VCaP (cell line): ENCODE data around the gene IPO13.

Experiments
- H3K27ac ChIP-seq: fragments of 450-650 bp; 2 replicates; pipeline ENCODE4 v1.5.1; 2017
- TF ChIP-seq, protein P1 (sequence below): fragments of 450-650 bp; conservative IDR thresholded peaks from 2 replicates; pipeline ENCODE4 v1.5.1; 2017; ENCODE audit warnings: mild to moderate bottlenecking, moderate library complexity

IPO13 gene

DNA sequence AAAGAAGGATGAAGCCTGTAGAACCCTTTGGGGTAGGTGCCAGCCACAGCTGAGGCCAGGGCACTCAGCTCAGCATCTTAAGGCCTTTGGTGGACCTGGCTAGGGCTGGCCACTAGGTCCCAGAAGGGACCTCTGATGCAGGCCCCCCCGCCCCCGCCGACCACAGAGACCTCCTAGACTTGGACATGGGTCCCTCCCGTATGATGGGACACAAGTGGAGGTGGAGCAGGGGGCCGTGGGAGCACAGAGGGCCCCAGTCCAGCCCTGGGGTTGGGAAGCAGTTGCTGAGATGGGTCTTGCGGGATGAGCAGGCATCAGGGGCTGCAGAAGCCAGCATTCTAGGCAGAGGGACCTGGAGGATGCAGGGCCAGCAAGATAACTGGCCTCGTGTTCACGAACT is 35.5 kb downstream of the IPO13 start:
- no peak overlapping the region for H3K27ac ChIP-seq
- TF ChIP-seq, protein P1, sequence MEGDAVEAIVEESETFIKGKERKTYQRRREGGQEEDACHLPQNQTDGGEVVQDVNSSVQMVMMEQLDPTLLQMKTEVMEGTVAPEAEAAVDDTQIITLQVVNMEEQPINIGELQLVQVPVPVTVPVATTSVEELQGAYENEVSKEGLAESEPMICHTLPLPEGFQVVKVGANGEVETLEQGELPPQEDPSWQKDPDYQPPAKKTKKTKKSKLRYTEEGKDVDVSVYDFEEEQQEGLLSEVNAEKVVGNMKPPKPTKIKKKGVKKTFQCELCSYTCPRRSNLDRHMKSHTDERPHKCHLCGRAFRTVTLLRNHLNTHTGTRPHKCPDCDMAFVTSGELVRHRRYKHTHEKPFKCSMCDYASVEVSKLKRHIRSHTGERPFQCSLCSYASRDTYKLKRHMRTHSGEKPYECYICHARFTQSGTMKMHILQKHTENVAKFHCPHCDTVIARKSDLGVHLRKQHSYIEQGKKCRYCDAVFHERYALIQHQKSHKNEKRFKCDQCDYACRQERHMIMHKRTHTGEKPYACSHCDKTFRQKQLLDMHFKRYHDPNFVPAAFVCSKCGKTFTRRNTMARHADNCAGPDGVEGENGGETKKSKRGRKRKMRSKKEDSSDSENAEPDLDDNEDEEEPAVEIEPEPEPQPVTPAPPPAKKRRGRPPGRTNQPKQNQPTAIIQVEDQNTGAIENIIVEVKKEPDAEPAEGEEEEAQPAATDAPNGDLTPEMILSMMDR, result no peak

DNA sequence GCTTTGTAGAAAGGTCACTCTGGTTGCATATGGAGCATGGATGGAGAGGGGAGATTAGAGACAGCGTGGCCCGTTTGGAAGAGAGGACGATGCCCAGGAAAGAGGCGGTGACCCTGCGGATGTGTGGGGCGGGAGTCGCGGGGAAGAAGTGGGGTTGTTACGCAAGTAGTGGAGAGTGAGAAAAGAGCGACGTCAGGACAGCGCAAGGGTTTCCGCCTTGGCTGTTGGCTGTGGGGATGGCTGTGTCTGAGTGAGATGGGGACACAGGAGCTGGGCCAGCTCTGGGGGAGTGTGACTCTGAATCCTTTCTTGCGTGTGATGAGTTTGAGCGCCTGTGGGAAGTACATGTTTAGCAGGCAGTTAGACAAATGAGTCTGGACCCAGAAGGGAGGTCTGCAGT is 36.1 kb downstream of the IPO13 start:
- no peak overlapping the region for H3K27ac ChIP-seq
- TF ChIP-seq, protein P1, result no peak

DNA sequence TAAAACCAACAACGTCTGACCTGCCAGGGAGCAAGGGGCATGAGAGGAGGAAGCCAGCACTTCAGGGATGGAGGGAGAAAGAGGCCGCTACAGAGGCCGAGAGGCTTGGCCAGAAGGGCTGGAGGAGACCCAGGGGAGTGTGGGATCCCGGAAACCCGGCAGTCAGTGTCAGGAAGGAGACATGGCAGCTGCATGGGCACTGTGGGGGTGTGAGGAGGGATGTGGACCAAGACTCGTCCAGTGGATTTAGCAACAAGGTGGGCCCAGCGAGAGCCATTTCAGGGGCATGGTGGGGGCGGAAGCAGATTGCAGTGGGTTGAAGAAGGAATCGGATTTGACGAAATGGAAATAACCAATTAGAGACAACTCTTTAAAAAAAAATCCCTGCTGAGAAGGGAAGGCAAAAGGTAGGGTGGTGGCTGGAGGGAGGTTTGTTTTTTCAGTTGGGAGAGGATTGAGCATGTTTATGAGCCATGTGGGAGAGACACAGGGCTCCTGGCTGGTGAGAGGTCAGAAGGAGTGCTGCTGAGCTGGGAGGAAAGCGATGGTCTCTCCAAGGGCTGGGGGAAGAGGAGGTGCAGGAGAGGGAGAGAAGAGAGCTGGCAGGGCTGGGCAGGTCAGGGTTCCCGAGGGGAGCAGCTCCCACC is 36.6 kb downstream of the IPO13 start:
- TF ChIP-seq, protein P1, result no peak
- no peak overlapping the region for H3K27ac ChIP-seq

- no peak overlapping the region for H3K27ac ChIP-seq
- TF ChIP-seq, protein P1, result no peak
Measured at GRCh38 chr1:43984855-43985254, 38.1 kb downstream of the IPO13 start.

DNA sequence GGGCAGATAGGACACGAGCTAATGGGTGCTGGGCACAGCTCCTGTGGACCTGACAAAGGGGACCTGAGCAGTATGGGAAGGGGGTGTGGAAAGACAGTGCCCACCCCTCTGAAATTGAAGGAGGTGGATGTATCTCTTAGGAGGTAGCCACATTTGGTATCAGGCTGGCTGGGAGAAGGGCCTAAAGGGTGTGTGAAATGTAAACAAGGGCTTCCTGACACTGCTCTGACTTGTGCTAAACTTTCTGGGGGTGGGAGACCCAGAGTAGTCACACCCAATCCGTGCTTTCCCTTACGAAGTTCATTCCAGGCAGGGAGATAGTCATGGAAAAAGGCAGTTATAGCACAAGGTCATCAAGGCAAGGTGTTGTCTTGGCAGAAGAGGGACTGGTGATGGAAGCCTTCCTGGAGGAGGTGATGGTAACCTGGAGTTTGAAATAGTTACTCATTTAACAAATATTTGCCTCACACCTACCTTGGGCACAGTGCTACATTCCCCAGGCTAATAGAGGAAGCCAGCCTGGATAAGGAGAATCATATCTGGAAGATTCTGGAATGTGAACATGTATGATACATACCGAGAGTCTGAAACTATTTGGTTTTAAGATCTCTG is 39.3 kb downstream of the IPO13 start:
- H3K27ac ChIP-seq, result no peak overlapping the region
- TF ChIP-seq, protein P1, result no peak

DNA sequence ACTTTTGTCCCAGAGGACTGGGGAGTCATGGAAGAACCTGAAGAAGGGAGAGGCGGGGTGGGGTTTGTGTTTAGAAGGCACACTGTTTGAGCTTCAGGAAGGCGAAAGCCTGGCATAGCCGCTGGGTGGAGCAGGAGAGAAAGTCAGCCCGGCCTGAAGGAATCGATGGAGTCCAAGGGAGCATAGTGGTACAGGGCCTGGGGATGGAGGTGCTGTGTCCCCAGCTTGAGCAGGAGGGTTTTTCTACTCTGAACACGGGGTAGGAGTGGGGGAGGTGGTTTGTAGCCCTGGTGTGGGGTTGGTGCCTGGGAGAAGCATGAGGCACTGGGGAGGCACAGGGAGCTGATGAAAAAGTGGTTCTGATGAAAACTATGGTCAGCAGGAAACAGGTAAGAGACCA is 40.0 kb downstream of the IPO13 start:
- TF ChIP-seq, protein P1, result no peak
- no peak overlapping the region for H3K27ac ChIP-seq

DNA sequence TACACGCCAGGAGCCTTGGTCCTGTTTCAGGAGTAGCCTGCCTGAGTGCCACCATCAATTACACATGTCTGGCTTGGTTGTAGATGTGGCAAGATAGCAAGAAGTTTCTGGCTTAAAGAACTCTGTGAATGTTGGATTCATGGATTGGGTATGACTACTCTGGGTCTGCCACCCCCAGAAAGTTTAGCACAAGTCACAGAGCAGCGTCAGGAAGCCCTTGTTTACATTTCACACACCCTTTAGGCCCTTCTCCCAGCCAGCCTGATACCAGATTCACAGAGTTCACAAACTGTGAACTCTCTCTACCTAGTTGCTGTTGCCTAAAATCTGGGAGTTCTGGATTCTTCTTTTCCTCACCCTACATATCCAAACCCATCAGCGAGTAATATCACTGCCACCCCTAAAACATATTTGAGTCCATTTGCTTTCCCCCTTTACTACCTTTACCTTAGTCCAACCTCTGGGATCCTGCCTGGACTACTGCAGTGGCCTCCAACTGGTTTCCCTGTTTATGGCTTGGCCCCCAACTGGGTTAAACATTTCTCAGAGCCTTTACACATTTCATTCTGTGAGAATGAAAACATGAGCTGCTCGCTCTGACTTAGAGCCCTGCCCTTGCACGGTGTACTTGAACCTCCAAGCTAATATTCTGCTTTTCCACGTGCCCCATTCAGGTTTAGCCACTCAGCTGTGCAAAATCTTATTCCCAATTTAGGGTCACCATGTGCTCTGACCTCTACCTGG is 40.6 kb downstream of the IPO13 start:
- TF ChIP-seq, protein P1, result no peak
- no peak overlapping the region for H3K27ac ChIP-seq
